GM19468 (cell line): Measurements from ENCODE around the gene PHOSPHO1.
"Not testable (repeated sequence)": the region's sequence is repeated elsewhere in the genome, so short reads cannot be mapped to it uniquely, and the experiment has no call there.

ENCODE experiments used
- ATAC-seq: cut with Tn5 transposase; IDR thresholded peaks from one replicate; pipeline ENCODE4 v1.9.1; 2021; ENCODE audit warnings: mild to moderate bottlenecking, moderate library complexity, moderate number of reproducible peaks; ENCODE audit not compliant: unreplicated experiment; ENCODE audit errors: extremely low read depth

The PHOSPHO1 gene

DNA sequence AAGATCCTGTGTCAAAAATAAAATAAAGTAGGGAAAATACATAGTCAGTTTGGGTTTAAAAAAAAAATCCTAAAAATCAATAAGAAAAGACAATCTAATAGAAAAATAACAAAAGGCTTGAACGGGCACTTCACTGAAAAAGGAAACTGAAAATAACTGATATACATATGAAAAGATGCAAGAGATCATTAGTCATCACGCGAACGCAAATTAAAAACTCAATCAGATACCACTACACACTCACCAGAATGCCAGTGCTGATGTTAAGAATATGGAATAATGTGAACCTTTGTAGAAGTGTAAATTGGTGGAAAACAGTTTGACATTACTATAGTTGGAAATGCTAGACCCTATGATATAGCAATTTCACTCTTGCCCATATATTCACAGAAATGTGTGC is 34.8 kb downstream of the PHOSPHO1 start:
- no peak for ATAC-seq

DNA sequence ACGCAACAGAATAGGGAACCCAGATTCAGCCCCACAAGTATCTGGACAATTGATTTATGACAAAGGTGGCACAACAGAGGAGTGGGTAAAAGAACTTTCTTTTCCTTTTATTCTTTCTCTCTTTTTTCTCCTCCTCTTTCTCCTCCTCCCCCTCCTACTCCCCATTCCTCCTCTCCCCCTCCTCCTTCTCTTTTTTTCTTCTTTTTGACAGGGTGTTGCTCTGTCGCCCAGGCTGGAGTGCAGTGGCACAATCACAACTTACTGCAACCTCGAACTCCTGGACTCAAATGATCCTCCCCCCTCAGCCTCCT is 36.3 kb downstream of the PHOSPHO1 start:
- ATAC-seq, result no peak

DNA sequence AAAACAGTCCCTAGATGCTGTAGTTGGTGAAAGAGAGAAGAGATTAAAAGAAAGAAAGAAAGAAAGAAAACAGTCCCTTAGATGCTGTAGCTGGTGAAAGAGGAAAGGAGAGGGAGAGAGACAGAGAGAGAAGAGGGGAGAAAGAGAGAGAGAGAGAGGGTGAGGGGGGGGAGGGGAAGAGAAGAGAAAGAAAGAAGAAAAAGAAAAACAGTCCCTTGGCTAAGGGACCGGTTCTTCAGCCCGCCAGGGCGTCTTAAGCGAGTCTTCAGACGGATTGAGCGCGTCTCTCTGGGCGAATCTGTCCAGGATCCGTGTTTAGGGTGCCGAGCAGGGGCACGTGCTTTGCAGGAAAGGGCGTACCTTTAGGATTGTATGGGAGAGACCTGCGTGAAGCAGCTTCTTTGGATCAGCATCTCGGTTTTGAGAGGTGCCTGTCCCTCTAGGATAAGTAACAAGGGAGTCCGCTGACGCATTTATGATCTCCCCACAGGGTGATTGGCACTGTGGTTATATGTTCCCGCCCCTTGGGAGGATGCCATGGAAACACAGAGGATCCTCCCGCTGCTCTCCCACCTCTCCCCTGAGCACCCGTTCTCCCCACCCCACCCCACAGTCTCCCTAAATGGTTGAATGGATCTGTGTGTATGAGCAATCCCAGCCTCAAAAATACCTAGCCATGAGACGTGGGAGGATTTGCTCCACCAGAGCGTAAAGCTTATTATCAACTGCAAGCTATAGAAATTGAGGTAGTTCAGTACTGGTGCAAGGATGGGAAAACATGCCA is 36.9 kb downstream of the PHOSPHO1 start:
- ATAC-seq, result no peak

DNA sequence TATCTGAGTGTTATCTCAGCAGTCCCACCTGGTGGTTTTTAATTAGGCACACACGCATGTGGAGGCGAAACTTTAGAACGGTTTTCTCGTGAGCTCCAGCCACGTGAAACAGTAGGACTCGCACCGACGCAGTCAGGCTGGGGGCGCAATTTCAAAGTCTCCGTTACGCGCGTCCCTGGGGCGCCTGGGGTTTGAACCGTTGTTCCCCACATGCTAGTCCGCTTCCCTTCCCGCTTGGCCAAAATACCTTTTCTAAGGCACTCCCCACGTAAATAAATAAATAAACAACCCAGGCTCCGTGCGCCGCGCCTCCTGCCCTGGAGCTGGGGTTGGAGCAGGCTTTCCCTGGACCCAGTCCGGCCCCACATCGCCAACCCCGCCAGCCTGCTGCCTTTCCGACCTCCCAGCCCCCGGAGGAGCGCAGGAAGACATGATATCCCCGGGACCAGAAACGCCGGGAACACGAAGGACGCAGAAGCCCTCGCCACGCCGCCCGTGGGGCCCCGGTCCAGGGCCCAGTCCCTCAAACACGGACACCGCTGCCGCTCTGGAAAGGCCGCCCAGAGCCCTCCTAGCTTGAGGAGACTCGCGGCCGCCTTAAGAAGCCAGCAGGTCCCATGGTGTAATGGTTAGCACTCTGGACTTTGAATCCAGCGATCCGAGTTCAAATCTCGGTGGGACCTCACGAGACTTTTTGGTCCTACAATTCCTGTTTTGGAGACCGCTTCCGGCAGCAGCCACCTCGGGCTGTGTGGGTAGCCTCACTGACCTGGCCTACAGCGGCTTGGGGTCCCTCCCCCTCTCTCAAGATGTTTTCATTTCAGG is 38.5 kb downstream of the PHOSPHO1 start:
- ATAC-seq, result no peak

DNA sequence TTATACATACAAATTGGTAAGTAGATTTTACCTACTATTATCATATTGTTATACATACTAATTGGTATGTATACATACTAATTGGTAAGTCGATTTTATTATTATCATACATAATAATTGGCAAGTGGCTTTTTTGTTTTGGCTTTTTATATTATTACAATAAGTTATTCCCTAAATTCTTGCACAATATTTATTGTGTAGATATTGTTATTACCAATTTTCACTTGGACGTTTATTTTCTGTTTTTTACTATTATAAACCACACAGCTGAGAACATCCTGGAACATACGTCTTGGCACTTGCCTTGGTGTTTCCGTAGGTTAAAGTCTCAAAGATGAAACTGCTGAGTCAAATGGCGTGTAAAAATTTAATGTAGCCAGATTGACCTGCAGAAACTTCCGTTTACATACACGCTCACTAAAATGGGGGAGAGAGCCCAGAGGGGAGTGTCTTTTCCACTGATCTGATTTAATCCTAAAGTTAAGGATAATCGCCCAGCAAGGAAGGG is 39.1 kb downstream of the PHOSPHO1 start:
- no peak for ATAC-seq

DNA sequence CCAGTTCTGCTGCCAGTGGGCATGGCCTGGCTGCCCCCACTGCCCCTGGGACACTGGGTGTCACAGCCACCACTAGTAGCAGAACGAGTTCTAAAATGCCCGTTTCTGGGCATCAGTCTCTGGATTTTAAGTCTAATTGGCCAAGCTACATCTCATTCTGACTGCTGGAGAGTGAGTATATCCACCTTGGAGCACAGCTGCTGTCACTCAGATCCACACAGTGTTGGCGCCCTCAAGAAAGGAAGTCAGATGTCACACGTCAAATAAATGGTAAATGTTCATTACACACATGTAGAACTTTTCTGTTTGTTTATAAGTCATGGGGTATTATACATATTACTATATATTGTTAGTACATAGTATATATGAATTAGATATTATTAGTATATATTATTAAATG is 39.7 kb downstream of the PHOSPHO1 start:
- ATAC-seq, result no peak

DNA sequence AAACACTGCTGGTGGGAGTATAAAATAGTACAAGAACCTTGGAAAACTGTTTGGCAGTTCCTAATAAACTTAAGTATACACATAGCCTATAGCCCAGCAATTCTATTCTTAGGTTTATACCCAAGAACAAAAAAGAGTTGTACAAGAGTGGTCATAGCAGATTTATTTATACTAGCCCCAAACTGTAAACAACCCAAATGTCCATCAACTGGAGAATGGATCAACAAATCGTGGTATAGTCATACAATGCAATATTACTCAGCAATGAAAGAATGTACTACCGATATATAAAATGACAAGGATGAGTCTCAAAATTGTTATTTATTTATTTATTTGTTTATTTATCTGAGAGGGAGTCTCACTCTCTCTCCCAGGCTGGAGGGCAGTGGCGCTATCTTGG is 43.3 kb downstream of the PHOSPHO1 start:
- no peak for ATAC-seq

DNA sequence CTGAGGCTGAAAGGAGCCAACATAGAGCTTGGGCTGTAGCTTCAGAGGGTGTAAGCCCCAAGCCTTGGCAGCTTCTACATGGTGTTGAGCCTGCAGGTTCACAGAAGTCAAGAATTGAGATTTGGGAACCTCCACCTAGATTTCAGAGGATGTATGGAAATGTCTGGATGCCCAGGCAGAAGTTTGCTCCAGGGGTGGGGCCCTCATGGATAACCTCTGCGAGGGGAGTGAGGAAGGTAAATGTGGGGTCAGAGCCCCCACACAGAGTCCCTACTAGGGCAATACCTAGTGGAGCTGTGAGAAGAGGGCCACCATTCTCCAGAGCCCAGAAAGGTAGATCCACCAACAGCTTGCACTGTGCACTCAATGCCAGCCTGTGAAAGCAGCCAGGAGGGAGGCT is 45.2 kb downstream of the PHOSPHO1 start:
- ATAC-seq, result not testable (repeated sequence)

DNA sequence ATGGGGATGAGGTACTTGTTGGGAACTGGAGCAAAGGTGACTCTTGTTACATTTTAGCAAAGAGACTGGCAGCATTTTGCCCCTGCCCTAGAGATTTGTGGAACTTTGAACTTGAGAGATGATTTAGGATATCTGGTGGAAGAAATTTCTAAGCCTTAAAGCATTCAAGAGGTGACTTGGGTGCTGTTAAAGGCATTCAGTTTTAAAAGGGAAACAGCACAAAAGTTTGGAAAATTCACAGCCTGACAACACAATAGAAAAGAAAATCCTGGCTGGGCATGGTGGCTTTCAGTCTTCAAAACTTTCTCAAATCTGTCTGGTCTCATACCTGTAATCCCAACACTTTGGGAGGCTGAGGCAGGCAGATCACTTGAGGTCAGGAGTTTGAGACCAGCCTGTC is 46.1 kb downstream of the PHOSPHO1 start:
- ATAC-seq, result not testable (repeated sequence)

DNA sequence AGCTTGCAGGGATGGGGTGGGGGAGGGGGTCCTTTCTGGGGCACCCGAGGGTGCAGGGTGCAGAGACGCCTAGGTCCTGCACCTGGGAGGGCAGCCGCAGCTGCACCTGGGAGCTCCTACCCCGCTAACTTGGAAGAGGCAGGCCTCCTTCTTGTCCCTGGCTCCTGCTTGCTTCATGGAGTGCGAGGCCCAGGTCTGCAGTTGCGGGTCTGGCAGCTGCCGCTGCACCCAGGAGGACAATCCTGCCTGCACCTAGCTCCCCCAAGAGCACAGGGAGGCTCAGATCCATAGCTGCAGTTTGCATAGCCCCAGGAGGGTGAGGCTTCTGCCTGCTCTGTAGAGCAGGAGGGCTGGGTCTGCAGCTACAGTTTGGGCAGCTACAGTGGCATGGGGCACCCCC is 46.8 kb downstream of the PHOSPHO1 start:
- no peak for ATAC-seq

DNA sequence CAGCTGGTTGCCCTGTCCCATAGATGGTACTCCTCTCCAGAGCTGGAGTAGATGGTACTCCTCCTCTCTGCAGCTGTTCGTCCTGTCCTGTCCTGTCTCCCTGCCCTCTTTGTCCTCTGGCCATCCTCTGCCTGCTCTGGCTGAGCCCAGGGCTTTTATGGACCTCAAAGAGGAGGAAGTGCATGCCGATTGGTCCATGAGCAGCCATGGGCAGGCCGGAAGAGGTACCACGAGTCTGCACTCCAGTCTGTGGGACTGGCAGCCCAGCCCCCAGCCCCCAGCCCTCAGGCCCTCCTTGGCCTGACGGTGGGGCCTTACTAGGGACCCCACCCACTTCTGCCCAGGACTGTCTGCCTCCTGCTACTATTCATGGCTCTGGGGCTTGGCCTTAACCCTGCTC is 47.2 kb downstream of the PHOSPHO1 start:
- no peak for ATAC-seq

DNA sequence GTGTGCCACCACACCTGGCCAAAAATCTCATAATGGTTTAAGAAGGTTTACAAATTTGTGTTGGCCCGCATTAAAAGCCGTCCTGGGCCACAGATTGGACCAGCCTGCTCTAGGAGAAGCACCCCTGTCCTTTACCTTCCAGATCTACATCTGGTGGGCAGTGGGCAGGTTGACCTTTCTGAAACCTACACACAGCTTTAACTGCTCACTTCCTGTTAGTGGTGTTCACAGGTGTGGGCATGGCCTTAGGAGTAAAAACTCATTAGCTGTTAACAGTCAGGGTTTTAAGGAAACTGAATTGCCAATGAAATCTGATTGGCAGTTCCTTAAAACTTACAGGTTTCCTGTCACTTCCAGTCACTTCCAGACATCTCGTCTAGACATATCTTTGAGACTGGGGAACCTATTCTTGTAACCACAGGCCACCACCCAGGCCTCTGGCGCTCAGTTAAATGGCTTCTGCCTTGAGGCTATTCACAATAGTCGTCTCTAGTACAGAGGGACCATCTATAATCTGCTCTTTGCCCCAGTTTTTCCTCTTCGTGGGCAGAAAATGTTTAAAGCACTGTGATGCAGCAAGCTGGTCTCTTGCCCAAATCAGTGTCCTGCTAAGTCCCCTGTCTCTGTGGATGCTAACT is 49.5 kb downstream of the PHOSPHO1 start:
- ATAC-seq, result no peak

DNA sequence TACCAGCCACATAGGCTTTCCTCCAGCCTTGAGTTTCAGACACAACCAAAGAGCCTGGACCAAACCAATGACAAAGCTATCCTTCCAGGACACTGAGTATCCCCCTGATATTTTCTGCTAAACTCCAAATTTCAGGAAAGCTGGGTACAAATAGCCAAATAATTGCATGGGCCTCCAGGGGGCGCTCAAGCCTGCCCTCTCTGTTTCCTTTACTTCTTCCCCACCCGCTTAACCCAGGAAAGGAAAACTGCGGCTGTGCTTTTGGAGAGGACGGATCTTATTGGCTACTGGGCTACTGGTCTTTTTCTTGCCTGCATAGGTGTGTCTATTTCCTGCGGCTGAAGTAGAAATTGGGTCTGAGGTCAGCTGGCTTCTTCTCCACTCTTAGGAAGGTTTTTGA is 50.3 kb downstream of the PHOSPHO1 start:
- no peak for ATAC-seq

DNA sequence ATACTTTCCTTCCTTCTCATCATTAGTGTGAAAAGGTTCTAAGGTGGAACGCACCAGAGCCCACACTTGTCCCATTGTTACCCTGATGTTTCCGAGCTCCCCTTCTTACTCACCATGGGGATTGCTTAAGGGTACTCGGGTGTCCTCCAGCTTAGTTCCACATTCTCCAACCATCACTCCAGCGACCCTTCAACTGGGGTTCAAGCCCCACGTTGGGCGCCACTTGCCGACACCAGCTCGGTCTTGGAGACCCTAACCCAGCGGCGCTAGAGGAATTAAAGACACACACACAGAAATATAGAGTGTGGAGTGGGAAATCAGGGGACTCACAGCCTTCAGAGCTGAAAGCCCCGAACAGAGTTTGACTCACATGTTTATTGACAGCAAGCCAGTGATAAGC is 54.6 kb downstream of the PHOSPHO1 start:
- ATAC-seq, result not testable (repeated sequence)
